PFSK-1 (cell line): ENCODE measurements around the gene SIGLEC1.
A peak's percentile ranks its signal among the peaks of the same experiment; 100 is the strongest.

Experiments used
- FOXP2 ChIP-seq: optimal IDR thresholded peaks from 2 replicates; pipeline ENCODE3; 2011; ENCODE audit warnings: borderline replicate concordance, control low read depth, inconsistent platforms; ENCODE audit not compliant: insufficient read depth; ENCODE audit errors: extremely low read length, extremely low read depth
- POLR2AphosphoS5 ChIP-seq: IDR thresholded peaks from 2 replicates; pipeline ENCODE4 v1.6.1; 2012; ENCODE audit warnings: low read depth, mild to moderate bottlenecking, control low read depth, low read length, moderate library complexity
- SIN3A ChIP-seq: IDR thresholded peaks from 2 replicates; pipeline ENCODE4 v1.6.1; 2012; ENCODE audit warnings: mild to moderate bottlenecking, low read length, moderate library complexity, borderline replicate concordance; ENCODE audit not compliant: insufficient read depth
- TAF1 ChIP-seq: IDR thresholded peaks from 2 replicates; pipeline ENCODE4 v1.6.1; 2012; ENCODE audit warnings: low read length, control low read depth, borderline replicate concordance; ENCODE audit not compliant: insufficient read depth
- TF ChIP-seq, protein P1 (sequence below), 2 experiments: IDR thresholded peaks; 2 replicates each; pipeline versions ENCODE4 v1.6.1 to v1.8.0; 2011 to 2012; ENCODE audit warnings: low read depth in 2 of 2, low read length in 2 of 2, control low read depth in 1 of 2, inconsistent platforms in 1 of 2, mild to moderate bottlenecking in 1 of 2, moderate library complexity in 1 of 2; ENCODE audit not compliant: insufficient read depth in 1 of 2

SIGLEC1 gene

DNA sequence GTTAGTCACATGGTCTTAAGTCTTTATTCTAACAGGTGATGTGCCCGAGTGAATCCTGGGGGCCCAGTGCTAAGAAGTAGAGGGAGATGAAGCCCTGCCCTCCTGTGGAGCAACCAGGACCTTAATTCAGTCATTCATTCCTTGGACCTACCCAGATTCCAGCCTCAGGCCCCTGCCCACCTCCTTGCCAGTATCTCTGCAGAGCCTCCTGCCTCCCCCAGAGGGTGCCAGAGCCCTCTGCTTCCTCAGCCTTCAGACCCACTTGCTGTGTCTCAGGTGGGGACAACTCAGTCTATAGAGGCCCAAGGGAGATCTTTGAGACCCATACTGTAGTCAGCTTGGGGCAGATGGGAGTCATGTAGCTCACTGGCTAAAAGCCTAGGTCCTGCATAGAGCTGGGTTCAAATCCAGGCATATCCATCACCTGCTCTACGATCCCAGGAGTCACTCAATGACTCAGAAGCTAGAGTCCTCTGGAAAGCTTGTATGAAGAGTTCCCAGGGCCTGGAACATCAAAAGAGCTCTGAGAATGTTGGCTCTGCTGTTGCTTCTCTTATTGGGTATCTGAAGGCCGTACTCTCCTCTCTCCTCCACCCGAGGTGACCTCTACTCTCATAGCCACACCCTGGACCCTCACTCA is 3.9 kb upstream of the SIGLEC1 start:
- TF ChIP-seq POLR2AphosphoS5 = no peak
- no peak for TF ChIP-seq SIN3A
- TF ChIP-seq FOXP2 = no peak
- no peak for TF ChIP-seq TAF1
- TF ChIP-seq, protein P1, sequence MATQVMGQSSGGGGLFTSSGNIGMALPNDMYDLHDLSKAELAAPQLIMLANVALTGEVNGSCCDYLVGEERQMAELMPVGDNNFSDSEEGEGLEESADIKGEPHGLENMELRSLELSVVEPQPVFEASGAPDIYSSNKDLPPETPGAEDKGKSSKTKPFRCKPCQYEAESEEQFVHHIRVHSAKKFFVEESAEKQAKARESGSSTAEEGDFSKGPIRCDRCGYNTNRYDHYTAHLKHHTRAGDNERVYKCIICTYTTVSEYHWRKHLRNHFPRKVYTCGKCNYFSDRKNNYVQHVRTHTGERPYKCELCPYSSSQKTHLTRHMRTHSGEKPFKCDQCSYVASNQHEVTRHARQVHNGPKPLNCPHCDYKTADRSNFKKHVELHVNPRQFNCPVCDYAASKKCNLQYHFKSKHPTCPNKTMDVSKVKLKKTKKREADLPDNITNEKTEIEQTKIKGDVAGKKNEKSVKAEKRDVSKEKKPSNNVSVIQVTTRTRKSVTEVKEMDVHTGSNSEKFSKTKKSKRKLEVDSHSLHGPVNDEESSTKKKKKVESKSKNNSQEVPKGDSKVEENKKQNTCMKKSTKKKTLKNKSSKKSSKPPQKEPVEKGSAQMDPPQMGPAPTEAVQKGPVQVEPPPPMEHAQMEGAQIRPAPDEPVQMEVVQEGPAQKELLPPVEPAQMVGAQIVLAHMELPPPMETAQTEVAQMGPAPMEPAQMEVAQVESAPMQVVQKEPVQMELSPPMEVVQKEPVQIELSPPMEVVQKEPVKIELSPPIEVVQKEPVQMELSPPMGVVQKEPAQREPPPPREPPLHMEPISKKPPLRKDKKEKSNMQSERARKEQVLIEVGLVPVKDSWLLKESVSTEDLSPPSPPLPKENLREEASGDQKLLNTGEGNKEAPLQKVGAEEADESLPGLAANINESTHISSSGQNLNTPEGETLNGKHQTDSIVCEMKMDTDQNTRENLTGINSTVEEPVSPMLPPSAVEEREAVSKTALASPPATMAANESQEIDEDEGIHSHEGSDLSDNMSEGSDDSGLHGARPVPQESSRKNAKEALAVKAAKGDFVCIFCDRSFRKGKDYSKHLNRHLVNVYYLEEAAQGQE (IDR thresholded peaks at IDR 0.05; ENCODE audit: insufficient read depth in 1 of 2, low read depth in 2 of 2, low read length in 2 of 2) = no peak

DNA sequence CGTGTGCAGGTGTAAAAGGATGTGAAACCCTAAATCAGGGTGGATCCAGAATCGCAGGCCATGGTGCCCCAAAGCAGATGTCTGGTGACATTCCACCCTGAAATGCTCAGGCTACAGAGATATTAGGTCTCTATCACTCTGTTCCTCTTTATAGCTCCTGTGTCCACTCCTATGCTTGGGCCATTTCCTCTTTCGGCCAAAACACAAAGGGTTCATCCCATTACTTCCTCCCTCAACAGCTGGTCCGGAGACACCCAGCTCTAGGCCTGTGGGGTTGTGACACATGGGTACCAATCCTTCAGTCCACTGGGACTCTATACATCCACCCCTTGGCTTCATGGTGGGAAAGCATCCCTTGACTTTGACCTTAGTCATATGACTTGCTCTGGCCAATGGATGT is 1.7 kb upstream of the SIGLEC1 start:
- no peak for TF ChIP-seq TAF1
- TF ChIP-seq SIN3A = no peak
- no peak for TF ChIP-seq FOXP2
- TF ChIP-seq POLR2AphosphoS5 = no peak
- TF ChIP-seq, protein P1 (IDR thresholded peaks at IDR 0.05; ENCODE audit: insufficient read depth in 1 of 2, low read depth in 2 of 2, low read length in 2 of 2) = no peak

DNA sequence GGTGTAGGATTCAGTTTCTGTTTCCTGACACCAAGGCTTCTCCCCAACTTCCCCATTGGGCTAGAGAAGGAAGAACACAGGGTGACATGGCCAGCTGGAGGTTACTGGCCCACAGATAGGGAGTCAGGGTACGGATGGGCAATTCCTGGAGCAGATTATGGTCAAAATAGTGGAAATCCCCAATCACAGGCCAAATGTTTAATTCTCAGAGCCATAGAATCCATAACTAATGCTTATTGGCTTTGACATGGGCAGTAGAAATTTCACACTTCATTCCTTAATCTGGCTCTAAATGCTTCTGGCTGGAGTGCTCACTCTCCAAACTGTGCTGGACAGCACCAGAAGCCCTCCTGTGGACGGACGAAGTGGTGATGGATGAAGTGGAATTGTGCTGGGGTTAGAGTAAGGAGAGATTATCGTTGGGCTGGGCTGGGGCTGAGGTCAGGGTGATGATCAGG is 887 bp downstream of the SIGLEC1 start:
- no peak for TF ChIP-seq SIN3A
- TF ChIP-seq, protein P1 (IDR thresholded peaks at IDR 0.05; ENCODE audit: insufficient read depth in 1 of 2, low read depth in 2 of 2, low read length in 2 of 2) = peak in 1 of 2 experiments; percentile 80; a peak in 2 of 4 replicates

DNA sequence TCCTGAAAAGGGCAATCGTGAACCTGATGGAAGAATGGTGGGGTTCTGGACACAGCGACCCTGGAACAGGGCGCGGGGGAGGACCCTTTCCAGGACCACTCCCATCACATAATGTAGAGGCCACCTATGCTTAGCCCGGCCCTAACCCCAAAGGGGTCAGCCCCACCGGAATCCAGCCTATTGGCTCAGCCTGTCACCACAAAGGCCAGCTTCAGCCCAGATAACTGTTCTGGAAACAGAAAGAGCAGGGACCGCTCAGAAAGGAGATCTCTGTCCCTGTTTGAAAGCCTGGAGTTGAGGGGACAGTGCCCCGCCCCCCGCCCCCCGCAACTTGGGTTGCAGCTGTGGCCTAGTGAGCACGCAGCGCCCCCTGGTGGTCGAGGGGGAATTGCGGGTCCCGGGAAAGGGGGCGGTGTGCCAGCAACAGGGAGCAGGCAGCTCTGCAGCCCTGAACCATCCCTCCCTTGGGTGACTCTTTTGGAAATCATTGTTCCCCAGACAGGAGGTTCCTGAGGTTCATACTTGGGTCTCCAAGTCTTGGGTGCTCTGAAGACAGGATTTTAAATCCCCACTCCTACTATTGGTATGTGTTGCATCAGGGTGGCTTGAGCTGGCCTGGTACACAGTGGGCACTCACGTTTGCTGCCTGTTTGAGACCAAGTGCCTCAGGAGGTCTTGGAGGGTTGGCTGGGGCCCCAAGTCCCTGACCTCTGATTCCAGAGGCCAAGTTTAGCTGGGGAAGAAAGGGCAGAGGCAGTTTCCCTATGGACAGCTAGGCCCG is 1.5 kb downstream of the SIGLEC1 start:
- TF ChIP-seq SIN3A (no peak), FOXP2 (no peak), POLR2AphosphoS5 (no peak), TAF1 (no peak)
- TF ChIP-seq, protein P1 (IDR thresholded peaks at IDR 0.05; ENCODE audit: insufficient read depth in 1 of 2, low read depth in 2 of 2, low read length in 2 of 2) = no peak
